K562 (cell line): ENCODE data around the gene SCT. TPM values are rescaled to one million over a fixed set of nuclear protein-coding genes. Genes with fewer than 3 reads are reported as not detected.
A peak's percentile ranks its signal among the peaks of the same experiment; 100 is the strongest.

Experiments used
- ATAC-seq: fragments of 200-7000 bp; cut with Tn5 transposase; 3 replicates; pipeline ENCODE4 v1.9.1; 2020; ENCODE audit warnings: moderate library complexity
- BruUV-seq: library from RNA; stranded (reverse); fragments of 400-500 nt; replicated peaks from 2 replicates; lab custom pipeline; 2021; lab: Mats Ljungman, UMichigan
- CTCF ChIA-PET: fragments of 300-600 bp; formaldehyde crosslinking; extraction: SDS; loops from one replicate; lab custom pipeline; 2021; ENCODE audit warnings: low intra/inter-chr PET ratio; lab: Yijun Ruan, JAX
- POLR2A ChIA-PET: fragments of 300-600, 350-650 bp; sonication (Branson Sonifier 250); formaldehyde crosslinking; extraction: SDS; loops from one replicate; lab custom pipeline; 2021; ENCODE audit warnings: antibody characterized with exemption, inconsistent platforms; lab: Yijun Ruan, JAX
- DNase-seq, 4 experiments: peaks; one replicate each; pipeline versions ENCODE4 v3.0.0 to v3.0.0-alpha.2; 2011 to 2018; ENCODE audit warnings: low spot score in 3 of 4, mixed read lengths in 3 of 4; ENCODE audit errors: extremely low read depth in 1 of 4
- FAIRE-seq: peaks from 2 replicates; lab custom pipeline; 2011; peaks lifted over from hg19 to GRCh38; lab: Jason Lieb, UNC
- H2AFZ ChIP-seq: 2 replicates; pipeline ENCODE4 v1.6.0; 2011; ENCODE audit warnings: low read depth, low read length, control low read depth, inconsistent platforms
- H3K27ac ChIP-seq: fragments of 200-600 bp; 3 replicates; pipeline ENCODE4 v1.8.0; 2011; ENCODE audit warnings: low read depth, mild to moderate bottlenecking, control low read depth, inconsistent platforms, low read length, moderate library complexity, mixed read lengths; ENCODE audit errors: extremely low read depth
- H3K27me3 ChIP-seq, 2 experiments: fragments of 300-600 bp in 1 of 2; 2 replicates in 1 of 2; 3 replicates in 1 of 2; pipeline versions ENCODE4 v1.6.0 to v1.8.0; 2011; ENCODE audit warnings: inconsistent platforms in 2 of 2, low read length in 2 of 2, mild to moderate bottlenecking in 1 of 2, mixed read lengths in 1 of 2, moderate library complexity in 1 of 2; ENCODE audit not compliant: control insufficient read depth in 2 of 2, insufficient read depth in 2 of 2
- H3K36me3 ChIP-seq: fragments of 300-600 bp; 3 replicates; pipeline ENCODE4 v1.8.0; 2011; ENCODE audit warnings: mild to moderate bottlenecking, low read length, inconsistent platforms; ENCODE audit not compliant: control insufficient read depth, insufficient read depth
- H3K4me1 ChIP-seq, 2 experiments: fragments of 200-600 bp in 1 of 2; replicated peaks in 1 of 2; 2 replicates in 1 of 2; 3 replicates in 1 of 2; pipeline versions ENCODE4 v1.5.1 to v1.8.0; 2011; ENCODE audit warnings: inconsistent platforms in 2 of 2, low read length in 2 of 2, mild to moderate bottlenecking in 1 of 2, mixed read lengths in 1 of 2, moderate library complexity in 1 of 2; ENCODE audit not compliant: control insufficient read depth in 2 of 2, insufficient read depth in 2 of 2
- H3K4me2 ChIP-seq: 2 replicates; pipeline ENCODE4 v1.6.1; 2011; ENCODE audit warnings: low read length, control low read depth, inconsistent platforms, mixed read lengths; ENCODE audit not compliant: insufficient read depth
- H3K4me3 ChIP-seq: fragments of 200-600 bp; sonication (generic), shearing (Covaris generic); 2 replicates; pipeline ENCODE4 v1.5.1; 2016; ENCODE audit warnings: control low read depth, inconsistent platforms
- H3K79me2 ChIP-seq: fragments of 200-600 bp; 3 replicates; pipeline ENCODE4 v1.8.0; 2011; ENCODE audit warnings: low read length, inconsistent platforms; ENCODE audit not compliant: control insufficient read depth, insufficient read depth
- H3K9ac ChIP-seq, 2 experiments: 2 replicates each; pipeline versions ENCODE4 v1.6.0 to v1.6.1; 2011; ENCODE audit warnings: low read depth in 2 of 2, low read length in 2 of 2, control low read depth in 1 of 2, inconsistent platforms in 1 of 2, mild to moderate bottlenecking in 1 of 2, mixed read lengths in 1 of 2; ENCODE audit not compliant: insufficient read depth in 1 of 2
- H3K9me1 ChIP-seq: one replicate; pipeline ENCODE4 v1.6.0; 2011; ENCODE audit warnings: inconsistent platforms, mild to moderate bottlenecking, low read length, moderate library complexity; ENCODE audit not compliant: control insufficient read depth, insufficient read depth
- H3K9me3 ChIP-seq: replicated peaks from 2 replicates; pipeline ENCODE4 v1.5.1; 2011; ENCODE audit warnings: low read depth, low read length, inconsistent platforms; ENCODE audit not compliant: control insufficient read depth, insufficient read depth
- H4K20me1 ChIP-seq: replicated peaks from 2 replicates; pipeline ENCODE4 v1.6.1; 2011; ENCODE audit warnings: low read length, inconsistent platforms, mixed read lengths; ENCODE audit not compliant: control insufficient read depth, insufficient read depth
- BHLHE40 ChIP-seq: IDR thresholded peaks from 2 replicates; pipeline ENCODE4 v1.6.1; 2011; ENCODE audit warnings: low read length, improper control_type of control experiment
- C11orf30 ChIP-seq: fragments of 450-650 bp; IDR thresholded peaks from 2 replicates; pipeline ENCODE4 v1.6.1; 2016; ENCODE audit warnings: low read depth, mild to moderate bottlenecking
- CHD1 ChIP-seq: fragments of 200-600 bp; sonication (generic); IDR thresholded peaks from one replicate; pipeline ENCODE4 v1.6.1; 2012; ENCODE audit warnings: mild to moderate bottlenecking, moderate library complexity, low read length, inconsistent platforms
- FOXM1 ChIP-seq, 2 experiments: fragments of 450-650 bp in 1 of 2; sonication (generic) in 1 of 2; formaldehyde crosslinking in 1 of 2; IDR thresholded peaks; 2 replicates each; pipeline versions ENCODE4 v1.6.1 to v1.9.0; 2017 to 2022; ENCODE audit warnings: low read depth in 2 of 2, mild to moderate bottlenecking in 2 of 2, missing genetic modification reagents in 1 of 2, moderate library complexity in 1 of 2
- KHSRP ChIP-seq: fragments of 450-650 bp; IDR thresholded peaks from 2 replicates; pipeline ENCODE4 v1.6.1; 2017
- KLF16 ChIP-seq: IDR thresholded peaks from 2 replicates; pipeline ENCODE4 v1.6.1; 2016; ENCODE audit warnings: antibody characterized with exemption
- MTA2 ChIP-seq: fragments of 450-650 bp; IDR thresholded peaks from 2 replicates; pipeline ENCODE4 v1.6.1; 2016; ENCODE audit warnings: low read depth
- NCOR1 ChIP-seq: fragments of 450-650 bp; IDR thresholded peaks from 2 replicates; pipeline ENCODE4 v1.6.1; 2016; ENCODE audit warnings: mild to moderate bottlenecking, moderate library complexity
- NELFE ChIP-seq: IDR thresholded peaks from 2 replicates; pipeline ENCODE4 v1.6.1; 2011; ENCODE audit warnings: mild to moderate bottlenecking; ENCODE audit not compliant: insufficient read depth, insufficient read length
- PHB2 ChIP-seq: fragments of 450-650 bp; IDR thresholded peaks from 2 replicates; pipeline ENCODE4 v1.6.1; 2017; ENCODE audit warnings: low read depth
- PYGO2 ChIP-seq: fragments of 450-650 bp; IDR thresholded peaks from 2 replicates; pipeline ENCODE4 v1.6.1; 2016; ENCODE audit warnings: mild to moderate bottlenecking, missing genetic modification characterization, moderate library complexity, missing compliant biosample characterization
- RFX5 ChIP-seq: IDR thresholded peaks from 2 replicates; pipeline ENCODE4 v1.6.1; 2011; ENCODE audit warnings: low read depth, mild to moderate bottlenecking, improper control_type of control experiment, low read length
- SAFB ChIP-seq: fragments of 200-400 bp; formaldehyde crosslinking; IDR thresholded peaks from 2 replicates; pipeline ENCODE4 v1.6.1; 2017; ENCODE audit warnings: low read depth, low read length, borderline replicate concordance
- SUPT5H ChIP-seq: fragments of 450-650 bp; IDR thresholded peaks from 2 replicates; pipeline ENCODE4 v1.6.1; 2016
- TFAM ChIP-seq: fragments of 250-450 bp; sonication (Bioruptor Pico); conservative IDR thresholded peaks from 2 replicates; pipeline ENCODE4 v1.5.0; 2021; ENCODE audit warnings: mild to moderate bottlenecking, moderate library complexity
- ZNF311 ChIP-seq: fragments of 250-450 bp; sonication (Bioruptor Pico); IDR thresholded peaks from 2 replicates; pipeline ENCODE4 v1.4.0; 2020; ENCODE audit warnings: mild to moderate bottlenecking, moderate library complexity
- ZNF324 ChIP-seq: fragments of 250-450 bp; sonication (Bioruptor Pico); IDR thresholded peaks from 2 replicates; pipeline ENCODE4 v1.4.0; 2020; ENCODE audit warnings: mild to moderate bottlenecking
- ZNF717 ChIP-seq: fragments of 250-450 bp; sonication (Bioruptor Pico); IDR thresholded peaks from 2 replicates; pipeline ENCODE4 v1.5.0; 2021
- WGBS: fragments of 100-300 bp; shearing (Covaris generic); methylation state at CpG from one replicate; pipeline ENCODE4 v1.1.6; 2016; ENCODE audit warnings: low coverage, mixed read lengths; ENCODE audit not compliant: insufficient coverage; ENCODE audit errors: missing lambda C conversion rate; 5-methylcytosine and 5-hydroxymethylcytosine counted together
- in situ Hi-C: fragments of 300-500 bp; cut with MboI; formaldehyde crosslinking; loops from 4 replicates; pipeline ENCODE4 v1.15.0; 2018; ENCODE audit warnings: inconsistent platforms, mixed read lengths
- intact Hi-C: fragments of 100-400 bp; cut with micrococcal nuclease; formaldehyde crosslinking; loops from 2 replicates; pipeline ENCODE4 v1.14.2; 2022
- polyA plus RNA-seq, 8 experiments: library from polyadenylated mRNA; depleted of rRNA in 4 of 8; stranded (reverse) in 5 of 8; unstranded in 3 of 8; fragments of >200 nt; fragmentation: Nextera tagmentation in 2 of 8; fragmentation: Illumina TruSeq in 1 of 8; extraction: Ambion mirVana in 2 of 8; extraction: Trizol in 1 of 8; gene quantifications; 2 replicates each; pipeline versions ENCODE4 v1.2.1 to v1.2.3, GENCODE V29; 2011 to 2014; ENCODE audit warnings: inconsistent platforms in 1 of 8, missing spikeins in 1 of 8
- total RNA-seq, 7 experiments: library from RNA; depleted of rRNA in 6 of 7; stranded (reverse); fragments of >200 nt in 6 of 7; fragmentation: Illumina TruSeq in 2 of 7; extraction: Trizol in 2 of 7; gene quantifications; 2 replicates each; pipeline versions ENCODE4 v1.2.1 to v1.2.3, GENCODE V29; 2011 to 2021; ENCODE audit warnings: low replicate concordance in 1 of 7
- TF ChIP-seq, protein P1 (sequence below): fragments of 250-450 bp; sonication (Bioruptor Pico); IDR thresholded peaks from 2 replicates; pipeline ENCODE4 v1.5.0; 2021; ENCODE audit warnings: mild to moderate bottlenecking, borderline replicate concordance
- TF ChIP-seq, protein P2 (sequence below): sonication (generic); formaldehyde crosslinking; IDR thresholded peaks from 2 replicates; pipeline ENCODE4 v1.8.1; 2022; ENCODE audit warnings: missing genetic modification reagents
- TF ChIP-seq, protein P3 (sequence below): fragments of 450-650 bp; IDR thresholded peaks from 2 replicates; pipeline ENCODE4 v1.6.1; 2016

The SCT gene
- total and polyA plus RNA-seq, 9 of the 15 experiments (the other 6 are each of a cell fraction or from before 2014, with no cell fraction given): not detected

DNA sequence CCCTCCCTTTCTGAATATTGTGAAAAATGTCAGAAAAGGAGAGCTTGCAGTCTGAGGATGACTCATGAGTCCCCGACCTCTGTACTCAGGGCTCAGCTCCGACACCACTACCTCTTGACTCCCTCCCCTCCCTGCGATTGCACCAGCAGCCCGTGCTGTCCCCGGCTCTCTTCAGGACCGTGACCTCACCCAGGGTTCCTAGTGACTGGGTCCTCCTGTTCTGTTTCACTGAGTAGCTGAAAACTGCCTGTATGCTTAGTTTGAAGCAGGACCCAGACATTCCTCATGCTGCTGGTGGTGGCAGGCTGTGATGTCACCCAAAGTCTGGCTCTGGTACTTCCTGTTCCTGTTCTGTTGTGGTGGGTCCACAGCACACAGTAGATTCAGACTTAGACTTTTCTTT lies 39.0 kb downstream of the SCT start (continued):
- TF ChIP-seq BHLHE40 (peak; percentile 91), C11orf30 (peak; percentile 51), PYGO2 (tag) (no peak)

DNA sequence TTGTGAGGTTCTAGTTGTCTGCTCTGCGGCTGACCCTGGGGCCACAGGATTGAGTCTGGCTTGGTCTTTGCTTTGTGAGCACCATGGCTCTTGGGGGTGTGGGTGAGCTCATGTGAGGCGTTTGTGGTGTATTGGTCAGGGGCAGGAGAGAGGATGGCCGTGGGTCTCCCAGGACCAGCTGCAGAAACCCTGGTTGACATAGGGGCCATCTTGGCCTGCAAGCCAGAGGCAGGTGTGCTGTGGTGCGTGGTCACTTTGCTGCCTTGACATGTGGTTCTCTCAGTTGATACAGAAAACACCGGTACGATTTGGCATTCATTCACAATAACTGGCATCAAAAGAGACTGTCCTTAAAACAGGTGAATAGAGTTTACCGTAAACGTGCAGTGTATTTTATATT lies 39.4 kb downstream of the SCT start:
- intact Hi-C loops: no loop called here
- Histone ChIP-seq H3K79me2 (peaks cover 45% of the 10 kb centered on the region), H3K36me3 (peaks cover 87% of the 10 kb centered on the region), H4K20me1 (peaks cover 5% of the 10 kb centered on the region), H3K4me2 (no peak overlapping the region; the same call in 1 of the 2 replicates), H3K27ac (peak overlapping the region; percentile 63; the same call in 2 of the 3 replicates), H3K4me3 (no peak overlapping the region), H3K27me3 (no peaks in the 10 kb centered on the region), H2AFZ (no peak overlapping the region), H3K9me1 (peaks cover 4% of the 10 kb centered on the region), H3K9ac (peak overlapping the region in 1 of 2 experiments; percentile 74; a peak in 2 of 4 replicates), H3K9me3 (no peaks in the 10 kb centered on the region), H3K4me1 (peaks cover 3 to 26% of the 10 kb centered on the region in 2 experiments; a peak in 4 of 5 replicates)
- TF ChIP-seq KLF16: no peak
- TF ChIP-seq, protein P1, sequence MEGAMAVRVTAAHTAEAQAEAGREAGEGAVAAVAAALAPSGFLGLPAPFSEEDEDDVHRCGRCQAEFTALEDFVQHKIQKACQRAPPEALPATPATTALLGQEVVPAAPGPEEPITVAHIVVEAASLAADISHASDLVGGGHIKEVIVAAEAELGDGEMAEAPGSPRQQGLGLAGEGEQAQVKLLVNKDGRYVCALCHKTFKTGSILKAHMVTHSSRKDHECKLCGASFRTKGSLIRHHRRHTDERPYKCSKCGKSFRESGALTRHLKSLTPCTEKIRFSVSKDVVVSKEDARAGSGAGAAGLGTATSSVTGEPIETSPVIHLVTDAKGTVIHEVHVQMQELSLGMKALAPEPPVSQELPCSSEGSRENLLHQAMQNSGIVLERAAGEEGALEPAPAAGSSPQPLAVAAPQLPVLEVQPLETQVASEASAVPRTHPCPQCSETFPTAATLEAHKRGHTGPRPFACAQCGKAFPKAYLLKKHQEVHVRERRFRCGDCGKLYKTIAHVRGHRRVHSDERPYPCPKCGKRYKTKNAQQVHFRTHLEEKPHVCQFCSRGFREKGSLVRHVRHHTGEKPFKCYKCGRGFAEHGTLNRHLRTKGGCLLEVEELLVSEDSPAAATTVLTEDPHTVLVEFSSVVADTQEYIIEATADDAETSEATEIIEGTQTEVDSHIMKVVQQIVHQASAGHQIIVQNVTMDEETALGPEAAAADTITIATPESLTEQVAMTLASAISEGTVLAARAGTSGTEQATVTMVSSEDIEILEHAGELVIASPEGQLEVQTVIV: no peak
- no peak for TF ChIP-seq NCOR1
- no peak for TF ChIP-seq ZNF324 (CRISPR knock-in tag)
- no peak for TF ChIP-seq SUPT5H
- no peak for TF ChIP-seq MTA2
- TF ChIP-seq ZNF311: no peak
- no peak for TF ChIP-seq TFAM (CRISPR knock-in tag)
- no peak for TF ChIP-seq KHSRP
- TF ChIP-seq RFX5: no peak
- TF ChIP-seq NELFE: no peak
- no peak for TF ChIP-seq PHB2
- no peak for TF ChIP-seq ZNF717
- no peak for TF ChIP-seq SAFB
- TF ChIP-seq CHD1: no peak
- TF ChIP-seq, protein P2, sequence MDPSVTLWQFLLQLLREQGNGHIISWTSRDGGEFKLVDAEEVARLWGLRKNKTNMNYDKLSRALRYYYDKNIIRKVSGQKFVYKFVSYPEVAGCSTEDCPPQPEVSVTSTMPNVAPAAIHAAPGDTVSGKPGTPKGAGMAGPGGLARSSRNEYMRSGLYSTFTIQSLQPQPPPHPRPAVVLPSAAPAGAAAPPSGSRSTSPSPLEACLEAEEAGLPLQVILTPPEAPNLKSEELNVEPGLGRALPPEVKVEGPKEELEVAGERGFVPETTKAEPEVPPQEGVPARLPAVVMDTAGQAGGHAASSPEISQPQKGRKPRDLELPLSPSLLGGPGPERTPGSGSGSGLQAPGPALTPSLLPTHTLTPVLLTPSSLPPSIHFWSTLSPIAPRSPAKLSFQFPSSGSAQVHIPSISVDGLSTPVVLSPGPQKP (CRISPR knock-in tag): no peak
- TF ChIP-seq FOXM1 (IDR thresholded peaks at IDR 0.05; ENCODE audit: low read depth): no peak
- TF ChIP-seq FOXM1 (CRISPR knock-in tag; IDR thresholded peaks at IDR 0.05; ENCODE audit: low read depth): no peak
- TF ChIP-seq, protein P3, sequence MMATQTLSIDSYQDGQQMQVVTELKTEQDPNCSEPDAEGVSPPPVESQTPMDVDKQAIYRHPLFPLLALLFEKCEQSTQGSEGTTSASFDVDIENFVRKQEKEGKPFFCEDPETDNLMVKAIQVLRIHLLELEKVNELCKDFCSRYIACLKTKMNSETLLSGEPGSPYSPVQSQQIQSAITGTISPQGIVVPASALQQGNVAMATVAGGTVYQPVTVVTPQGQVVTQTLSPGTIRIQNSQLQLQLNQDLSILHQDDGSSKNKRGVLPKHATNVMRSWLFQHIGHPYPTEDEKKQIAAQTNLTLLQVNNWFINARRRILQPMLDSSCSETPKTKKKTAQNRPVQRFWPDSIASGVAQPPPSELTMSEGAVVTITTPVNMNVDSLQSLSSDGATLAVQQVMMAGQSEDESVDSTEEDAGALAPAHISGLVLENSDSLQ: no peak
- in situ Hi-C loops: no loop called here
- DNase-seq (no peak), ATAC-seq (no peak; the same call in 2 of the 3 replicates), FAIRE-seq (no peak)
- ChIA-PET CTCF (no interaction called here), POLR2A (interaction anchor here (0.6 to 1.4 kb wide), 6 partner anchors 9 to 124 kb away, joined by 3 to 5 read pairs (median 4); no protein-coding TSS in a partner anchor)
- BruUV-seq: no TSS peak
- 73% methylated on average over 8 of the region's 8 CpGs for WGBS
